ENCODE data around the gene CTNNA1.
"Not testable (repeated sequence)": the region's sequence is repeated elsewhere in the genome, so short reads cannot be mapped to it uniquely, and the experiment has no call there.

The CTNNA1 gene, protein sequence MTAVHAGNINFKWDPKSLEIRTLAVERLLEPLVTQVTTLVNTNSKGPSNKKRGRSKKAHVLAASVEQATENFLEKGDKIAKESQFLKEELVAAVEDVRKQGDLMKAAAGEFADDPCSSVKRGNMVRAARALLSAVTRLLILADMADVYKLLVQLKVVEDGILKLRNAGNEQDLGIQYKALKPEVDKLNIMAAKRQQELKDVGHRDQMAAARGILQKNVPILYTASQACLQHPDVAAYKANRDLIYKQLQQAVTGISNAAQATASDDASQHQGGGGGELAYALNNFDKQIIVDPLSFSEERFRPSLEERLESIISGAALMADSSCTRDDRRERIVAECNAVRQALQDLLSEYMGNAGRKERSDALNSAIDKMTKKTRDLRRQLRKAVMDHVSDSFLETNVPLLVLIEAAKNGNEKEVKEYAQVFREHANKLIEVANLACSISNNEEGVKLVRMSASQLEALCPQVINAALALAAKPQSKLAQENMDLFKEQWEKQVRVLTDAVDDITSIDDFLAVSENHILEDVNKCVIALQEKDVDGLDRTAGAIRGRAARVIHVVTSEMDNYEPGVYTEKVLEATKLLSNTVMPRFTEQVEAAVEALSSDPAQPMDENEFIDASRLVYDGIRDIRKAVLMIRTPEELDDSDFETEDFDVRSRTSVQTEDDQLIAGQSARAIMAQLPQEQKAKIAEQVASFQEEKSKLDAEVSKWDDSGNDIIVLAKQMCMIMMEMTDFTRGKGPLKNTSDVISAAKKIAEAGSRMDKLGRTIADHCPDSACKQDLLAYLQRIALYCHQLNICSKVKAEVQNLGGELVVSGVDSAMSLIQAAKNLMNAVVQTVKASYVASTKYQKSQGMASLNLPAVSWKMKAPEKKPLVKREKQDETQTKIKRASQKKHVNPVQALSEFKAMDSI

DNA sequence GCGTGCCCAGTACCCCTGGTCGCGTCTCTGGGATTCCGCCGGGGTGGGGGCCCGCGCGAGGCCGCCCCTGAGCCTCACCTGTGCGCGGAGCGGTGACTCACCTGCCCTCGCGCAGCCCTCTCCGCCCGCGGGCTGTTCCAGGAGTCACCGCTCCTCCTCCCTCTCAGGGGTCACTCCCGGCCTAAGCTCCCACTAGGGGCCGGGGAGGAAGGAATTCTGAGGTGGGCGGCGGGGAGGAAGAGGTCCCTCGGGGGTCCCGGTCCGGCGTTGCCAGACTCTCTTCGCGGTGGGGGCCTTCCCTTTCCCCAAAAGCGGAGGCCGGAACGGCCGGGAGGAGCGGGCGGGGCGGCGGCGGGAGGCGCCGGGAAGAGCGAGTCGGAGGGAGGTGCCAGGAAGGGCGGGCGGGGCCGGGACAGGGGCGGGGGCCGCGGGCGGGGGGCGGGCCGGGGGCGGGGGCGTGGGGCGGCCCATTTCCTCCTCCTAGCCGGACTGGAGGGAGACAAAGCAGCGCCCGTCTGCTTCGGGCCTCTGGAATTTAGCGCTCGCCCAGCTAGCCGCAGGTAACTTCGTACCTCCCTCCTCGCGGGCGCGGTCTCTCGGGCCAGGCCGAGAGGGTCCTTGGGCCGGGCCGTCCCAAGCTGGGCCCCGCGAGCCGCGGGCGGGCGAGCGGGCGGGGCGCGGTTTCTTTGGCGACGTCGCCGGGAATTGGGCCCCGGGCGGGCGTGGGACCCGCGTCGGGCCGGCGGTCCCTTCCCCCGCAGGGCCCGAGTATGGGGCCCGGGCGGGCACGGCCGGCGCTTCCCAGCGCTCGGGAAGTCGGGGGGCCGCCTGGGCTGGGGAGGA is at the start of gene CTNNA1:
Gene CTNNA1, plus strand, starts transcription at position 475 of the 843 bp plus-strand sequence. CDS start 28,500 bp downstream, outside the sequence.
- DNase-seq: peak; percentile 57 to 58

DNA sequence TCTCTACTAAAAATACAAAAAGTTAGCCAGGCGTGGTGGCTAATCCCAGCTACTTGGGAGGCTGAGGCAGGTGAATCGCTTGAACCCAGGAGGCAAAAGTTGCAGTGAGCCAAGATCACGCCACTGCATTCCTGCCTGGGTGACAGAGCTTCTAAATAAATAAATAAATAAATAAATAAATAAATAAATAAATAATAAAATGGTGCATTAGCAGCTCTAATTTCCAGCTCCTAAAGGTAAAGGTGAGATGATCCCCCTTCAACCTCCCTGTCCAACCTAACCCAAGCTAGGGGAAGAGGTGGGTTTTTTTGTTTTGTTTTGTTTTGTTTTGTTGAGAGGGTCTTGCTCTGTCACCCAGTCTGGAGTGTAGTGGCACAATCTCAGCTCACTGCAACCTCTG is 49.4 kb upstream of the CTNNA1 start:
- DNase-seq: not testable (repeated sequence)

DNA sequence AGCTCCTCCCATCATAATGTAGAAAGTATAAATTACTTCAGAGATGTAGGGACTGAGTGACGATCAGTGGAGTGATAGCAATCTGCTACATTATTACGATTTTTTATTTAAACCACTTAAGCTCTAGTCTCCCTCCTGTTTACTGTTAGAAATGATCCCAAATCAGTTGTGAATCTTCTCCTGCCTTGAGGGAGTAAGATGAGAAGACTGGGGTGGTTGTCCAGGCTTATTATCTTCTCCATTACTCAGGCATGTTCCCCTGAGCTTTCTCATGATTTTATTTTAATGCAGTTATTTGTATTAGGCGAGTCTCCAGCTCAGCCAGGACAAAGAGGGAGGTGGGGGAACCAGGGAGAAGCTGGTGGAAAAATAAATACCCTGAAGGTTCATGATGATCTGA is 48.2 kb upstream of the CTNNA1 start:
- DNase-seq: no peak

DNA sequence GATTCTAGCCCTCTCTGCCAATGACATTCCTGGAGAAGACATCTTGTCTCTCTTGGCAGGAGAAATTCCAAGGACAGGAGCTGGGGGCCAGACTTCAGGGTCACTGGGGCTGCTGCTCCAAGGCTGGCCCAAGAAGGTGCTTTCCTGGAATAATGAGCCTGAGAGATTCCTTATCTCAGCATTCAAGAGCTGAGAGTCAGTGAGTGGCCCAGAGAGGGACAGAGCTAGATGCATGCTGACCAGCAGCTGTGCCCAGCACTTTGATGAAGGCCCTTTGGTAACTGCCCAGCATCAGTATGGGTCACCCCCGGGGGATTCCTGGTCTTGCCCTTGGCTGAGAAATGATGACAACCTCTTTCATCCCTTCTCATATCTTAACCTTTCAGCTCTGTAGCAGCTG is 47.7 kb upstream of the CTNNA1 start:
- DNase-seq: no peak

DNA sequence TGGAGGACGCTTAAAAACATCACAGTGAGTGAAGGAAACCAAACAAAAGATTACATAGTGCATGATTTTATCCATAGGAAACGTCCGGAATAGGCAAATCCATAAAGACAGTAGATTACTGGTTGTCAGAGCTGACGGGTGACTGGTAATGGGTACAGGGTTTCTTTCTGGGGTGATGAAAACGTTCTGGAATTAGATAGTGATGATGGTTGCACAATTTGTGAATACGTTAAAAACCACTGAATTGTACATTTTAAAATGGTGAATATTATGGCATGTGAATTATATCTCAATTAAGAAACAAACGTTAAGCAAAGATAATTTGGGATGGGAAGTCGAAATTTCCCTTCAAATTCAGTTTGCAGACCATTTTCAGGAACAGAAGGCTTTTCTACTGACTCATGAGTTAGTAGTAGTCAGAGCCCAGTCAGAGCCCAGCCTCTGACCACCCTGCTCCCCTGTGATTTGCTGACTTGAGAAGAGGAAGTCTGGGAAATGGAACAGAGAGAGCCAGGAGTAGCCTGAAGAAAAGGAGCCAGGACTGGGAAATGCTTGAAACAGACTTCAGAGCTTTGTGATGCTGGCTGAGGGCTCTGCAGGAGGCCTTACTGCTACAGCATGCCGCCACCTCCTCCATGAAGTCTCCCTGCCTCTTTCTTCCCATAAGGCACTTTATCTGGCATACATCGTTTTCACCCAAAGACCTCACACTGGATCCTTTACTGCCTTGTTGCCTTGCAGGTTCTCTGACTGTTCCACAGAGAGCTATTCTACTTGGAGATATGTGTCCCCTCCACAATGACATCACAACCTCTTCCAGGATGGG is 46.4 kb upstream of the CTNNA1 start:
- no peak for DNase-seq

DNA sequence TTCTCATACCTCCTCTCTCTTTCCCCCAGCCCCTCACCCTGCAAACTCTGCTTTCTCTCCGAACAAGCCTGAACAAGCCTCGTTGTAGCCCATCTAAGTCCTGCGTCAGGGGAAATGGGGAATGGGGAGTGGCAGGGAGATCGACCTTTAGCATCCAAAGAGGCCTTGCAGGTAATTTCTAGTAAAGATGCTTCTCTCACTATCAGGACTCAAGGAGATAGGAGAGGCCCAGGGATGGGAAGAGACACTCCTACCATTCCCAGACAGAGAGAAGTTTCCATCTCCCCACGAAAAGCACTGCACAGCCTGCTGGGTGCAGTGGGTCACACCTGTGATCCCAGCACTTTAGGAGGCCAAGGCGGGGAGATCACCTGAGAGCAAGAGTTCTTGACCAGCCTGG is 44.4 kb upstream of the CTNNA1 start:
- DNase-seq: no peak

DNA sequence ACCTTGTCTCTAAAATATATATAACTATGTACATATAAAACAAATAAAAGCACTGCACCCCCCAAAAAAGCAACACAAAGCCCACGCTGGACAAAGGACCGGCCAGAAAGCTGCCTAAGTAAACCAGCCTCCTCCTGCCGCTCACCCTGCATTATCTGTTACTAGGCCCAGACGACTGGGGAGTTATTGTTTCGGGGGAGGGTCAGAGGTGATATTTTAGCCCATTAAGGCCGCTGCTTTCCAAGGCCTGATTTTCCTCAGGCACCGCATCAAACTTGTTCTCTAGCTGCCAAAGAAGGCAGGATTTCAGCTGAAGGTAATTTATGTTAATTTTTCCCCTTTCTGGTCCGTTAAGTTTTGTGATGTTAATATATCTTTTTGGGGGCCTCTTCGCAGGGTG is 44.0 kb upstream of the CTNNA1 start:
- DNase-seq: no peak

DNA sequence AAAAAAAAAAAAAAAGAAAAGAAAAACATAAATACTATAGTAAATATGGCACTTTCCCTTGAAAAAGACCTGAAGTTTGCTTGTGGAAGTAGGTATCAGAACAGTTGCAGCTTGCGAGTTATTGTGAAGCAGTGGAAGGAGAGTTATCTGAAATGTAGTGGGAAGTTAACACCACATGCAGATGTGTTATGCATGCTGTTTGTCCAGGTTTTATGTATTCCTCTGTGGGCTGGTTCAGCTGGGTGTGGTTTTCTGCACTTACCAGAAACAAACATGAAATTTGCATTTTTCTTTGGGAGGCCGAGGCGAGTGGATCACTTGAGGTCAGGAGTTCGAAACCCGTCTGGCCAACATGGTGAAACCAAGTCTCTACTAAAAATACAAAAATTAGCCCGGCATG is 42.1 kb upstream of the CTNNA1 start:
- DNase-seq: no peak

DNA sequence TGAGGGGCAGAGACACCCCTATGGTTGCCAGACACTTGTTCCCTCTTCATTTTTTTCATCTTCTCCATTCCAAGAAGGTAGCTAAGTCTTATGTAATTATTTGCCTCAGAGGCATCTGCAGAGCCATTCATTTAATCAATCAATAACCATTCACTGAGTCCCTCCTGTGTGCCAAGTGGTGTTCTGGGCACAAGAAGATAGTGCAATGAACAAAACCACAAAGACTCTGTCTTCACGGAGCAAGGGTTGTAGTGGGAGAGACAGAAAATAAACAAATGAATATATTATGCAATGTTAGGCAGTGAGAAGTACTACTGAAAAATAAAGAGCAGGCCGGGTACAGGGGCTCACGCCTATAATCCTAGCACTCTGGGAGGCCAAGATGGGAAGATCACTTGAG is 41.4 kb upstream of the CTNNA1 start:
- DNase-seq: no peak

DNA sequence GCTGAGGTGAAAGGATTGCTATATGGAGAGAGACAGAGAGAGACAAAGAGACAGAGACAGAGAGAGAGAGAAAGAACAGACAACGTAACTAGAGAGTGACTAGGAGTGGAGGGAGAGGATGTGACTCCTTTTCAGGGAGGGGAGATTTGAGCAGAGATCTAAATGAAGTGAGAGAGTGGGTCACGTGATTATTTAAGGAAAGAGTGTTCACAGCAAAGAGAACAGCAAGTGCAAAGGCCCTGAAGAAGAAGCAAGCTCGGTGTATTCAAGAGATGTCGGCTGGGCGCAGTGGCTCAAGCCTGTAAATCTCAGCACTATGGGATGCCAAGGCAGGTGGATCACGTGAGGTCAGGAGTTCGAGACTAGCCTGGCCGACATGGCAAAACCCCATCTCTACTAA is 40.9 kb upstream of the CTNNA1 start:
- no peak for DNase-seq

DNA sequence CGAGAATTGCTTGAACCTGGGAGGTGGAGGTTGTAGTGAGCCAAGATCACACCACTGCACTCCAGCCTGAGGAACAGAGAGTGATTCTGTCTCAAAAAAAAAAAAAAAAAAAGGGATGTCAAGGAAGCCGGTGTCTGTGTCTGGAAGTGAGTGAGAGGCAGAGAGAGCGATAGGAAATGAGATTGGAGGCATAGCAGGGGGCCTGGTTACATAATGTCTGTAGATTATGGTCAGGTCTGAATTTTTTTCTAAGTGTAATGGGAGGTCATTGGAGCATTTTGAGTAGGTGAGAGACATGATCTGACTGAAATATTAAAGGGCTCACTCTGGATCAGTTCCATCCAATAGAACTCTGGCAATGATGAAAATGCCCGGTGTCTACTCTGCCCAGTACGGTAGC is 40.4 kb upstream of the CTNNA1 start:
- DNase-seq: no peak

DNA sequence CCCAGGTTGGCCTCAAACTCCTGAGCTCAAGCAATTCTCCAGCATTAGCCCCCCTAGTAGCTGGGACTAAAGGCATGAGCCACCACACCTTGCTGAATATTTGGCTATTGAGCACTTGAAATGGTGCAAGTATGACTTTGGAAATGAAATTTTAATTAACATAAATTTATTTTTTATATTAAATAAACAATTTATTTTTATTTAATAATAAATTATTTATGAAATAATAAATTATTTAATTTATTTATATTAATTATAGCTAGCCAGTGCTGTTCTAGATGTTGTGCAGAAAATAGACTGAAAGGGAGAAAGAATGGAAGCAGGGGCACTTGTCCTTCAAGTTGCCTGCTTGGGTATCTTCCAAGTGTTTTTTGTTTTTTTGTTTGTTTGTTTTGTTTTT is 40.0 kb upstream of the CTNNA1 start:
- DNase-seq: no peak

DNA sequence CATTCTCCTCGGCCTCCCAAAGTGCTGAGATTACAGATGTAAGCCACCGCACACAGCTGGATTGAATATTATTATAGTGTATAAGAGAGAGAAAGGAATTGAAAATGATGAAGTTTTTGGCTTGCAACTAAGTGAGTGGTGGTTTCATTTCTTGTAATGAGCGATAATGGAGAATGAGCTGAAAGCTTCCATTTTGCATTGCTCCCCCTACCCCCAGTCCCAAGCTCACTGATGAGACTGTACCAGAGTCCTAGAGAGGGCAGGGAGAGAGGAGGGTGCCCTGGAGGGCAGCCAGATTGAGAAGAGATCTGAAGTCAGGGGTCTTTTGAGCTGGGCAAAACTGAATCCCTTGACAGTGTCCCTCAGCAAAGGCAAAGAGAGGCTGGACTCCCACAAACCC is 38.5 kb upstream of the CTNNA1 start:
- no peak for DNase-seq

DNA sequence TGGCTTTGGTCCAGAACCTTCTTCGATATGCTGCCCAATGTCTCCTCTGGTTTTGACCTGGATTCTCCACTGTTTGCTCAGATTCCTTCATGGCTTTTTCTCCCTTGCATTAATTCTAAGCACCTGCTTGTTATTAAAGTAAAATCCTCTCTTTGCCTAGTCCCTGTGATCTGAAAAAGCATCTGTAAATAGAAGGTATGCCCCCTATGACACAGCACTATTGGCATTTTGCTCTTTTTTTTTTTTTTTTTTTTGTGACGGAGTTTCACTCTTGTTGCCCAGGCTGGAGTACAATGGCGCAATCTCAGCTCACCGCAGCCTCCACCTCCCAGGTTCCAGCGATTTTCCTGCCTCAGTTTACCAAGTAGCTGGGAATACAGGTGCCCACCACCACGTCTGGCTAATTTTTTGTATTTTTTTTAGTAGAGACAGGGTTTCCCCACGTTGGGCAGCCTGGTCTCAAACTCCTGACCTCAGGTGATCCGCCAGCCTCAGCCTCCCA is 37.2 kb upstream of the CTNNA1 start:
- not testable (repeated sequence) for DNase-seq

DNA sequence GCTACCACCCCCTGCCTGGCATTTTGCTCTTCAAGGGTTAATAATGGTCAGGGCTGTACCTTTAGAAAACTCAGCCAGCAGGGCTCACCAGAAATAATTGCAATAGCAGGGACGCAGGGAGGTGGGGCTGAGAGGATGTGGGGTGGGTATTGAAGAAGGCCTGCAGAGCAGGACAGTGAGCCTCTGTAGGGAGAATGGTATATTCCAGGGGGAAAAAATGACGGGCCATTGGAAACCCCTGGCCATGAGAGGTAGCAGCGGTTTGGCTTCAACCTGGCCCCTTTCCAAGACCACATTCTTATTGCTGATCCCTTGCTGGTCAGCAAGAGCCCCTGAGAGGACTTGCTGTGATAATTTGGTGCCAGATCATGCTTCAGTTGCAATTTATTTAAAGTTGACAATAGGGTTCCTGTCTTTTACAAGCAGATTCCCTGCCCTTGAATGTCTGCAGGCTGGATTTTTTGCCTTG is 36.7 kb upstream of the CTNNA1 start:
- no peak for DNase-seq

DNA sequence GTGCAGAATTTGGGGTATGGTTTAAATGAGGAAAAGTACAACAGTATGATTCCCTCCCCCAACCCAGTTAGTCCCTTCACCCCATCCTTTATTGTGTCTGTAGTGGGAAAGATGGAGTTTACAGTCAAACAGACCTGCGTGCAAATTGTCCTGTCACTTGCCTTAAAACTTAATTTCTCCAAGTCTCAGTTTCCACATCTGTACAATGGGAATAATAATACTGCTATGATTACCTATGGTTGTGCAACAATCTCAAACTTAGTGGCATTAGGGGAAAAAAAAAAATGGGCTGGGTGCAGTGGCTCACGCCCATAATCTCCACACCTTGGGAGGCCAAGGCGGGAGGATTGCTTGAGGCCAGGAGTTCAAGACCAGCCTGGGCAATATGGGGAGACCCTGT is 35.8 kb upstream of the CTNNA1 start:
- DNase-seq: no peak

DNA sequence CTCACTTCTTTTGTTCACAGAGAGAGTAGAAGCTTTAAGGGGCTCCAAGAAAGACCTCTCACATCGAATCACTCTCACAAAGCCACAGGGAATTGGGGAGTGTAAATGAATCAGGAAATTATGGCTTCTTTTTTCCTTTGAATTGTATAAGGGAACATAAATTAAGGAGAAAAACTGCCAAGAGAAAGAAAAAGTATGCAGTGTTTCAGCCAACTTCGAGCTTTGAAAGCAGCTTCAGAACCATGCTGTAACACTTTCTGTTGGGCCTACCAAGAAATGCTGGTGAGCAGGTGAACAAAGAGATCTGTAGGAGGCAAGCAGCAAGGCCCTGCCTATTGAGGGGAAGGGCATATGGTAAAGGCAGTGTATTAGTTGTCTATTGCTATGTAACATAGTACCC is 33.4 kb upstream of the CTNNA1 start:
- no peak for DNase-seq

DNA sequence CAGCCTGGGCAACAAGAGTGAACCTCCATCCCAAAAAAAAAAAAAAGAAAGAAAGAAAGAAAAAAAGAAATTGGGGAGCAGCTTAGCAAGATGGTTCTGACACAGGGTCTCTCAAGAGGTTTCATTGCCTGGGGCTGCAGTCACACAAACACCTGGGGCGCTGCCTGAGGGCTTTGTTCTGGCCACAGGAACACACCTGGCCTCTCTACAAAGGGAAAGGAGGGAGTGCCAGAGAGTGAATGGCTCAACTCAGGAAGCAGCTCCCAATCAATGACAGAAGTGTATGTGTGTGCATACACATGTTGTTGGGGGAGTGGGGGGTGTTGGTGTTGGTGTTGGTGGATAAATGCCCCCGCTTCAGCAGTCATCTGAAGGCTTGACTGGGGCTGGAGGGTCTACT is 32.4 kb upstream of the CTNNA1 start:
- DNase-seq: no peak

DNA sequence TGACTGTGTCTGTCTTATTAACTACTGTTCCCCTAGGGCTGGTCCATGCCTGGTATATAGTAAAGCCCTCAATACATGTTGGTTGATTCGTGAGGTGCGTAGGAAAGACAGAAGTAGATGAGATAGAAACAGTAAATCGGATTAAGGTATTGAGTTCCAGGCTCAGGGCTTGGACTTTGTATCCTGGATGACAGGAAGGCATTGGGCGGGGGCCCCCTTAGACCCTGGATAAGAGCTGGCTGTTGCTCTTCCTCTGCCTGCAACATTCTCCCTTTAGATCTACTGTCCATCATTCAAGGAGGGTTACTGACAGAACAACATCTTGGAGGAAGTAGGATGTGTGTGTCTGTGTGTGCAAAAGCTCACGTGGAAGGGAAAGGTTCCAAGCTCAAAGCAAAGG is 31.2 kb upstream of the CTNNA1 start:
- no peak for DNase-seq

DNA sequence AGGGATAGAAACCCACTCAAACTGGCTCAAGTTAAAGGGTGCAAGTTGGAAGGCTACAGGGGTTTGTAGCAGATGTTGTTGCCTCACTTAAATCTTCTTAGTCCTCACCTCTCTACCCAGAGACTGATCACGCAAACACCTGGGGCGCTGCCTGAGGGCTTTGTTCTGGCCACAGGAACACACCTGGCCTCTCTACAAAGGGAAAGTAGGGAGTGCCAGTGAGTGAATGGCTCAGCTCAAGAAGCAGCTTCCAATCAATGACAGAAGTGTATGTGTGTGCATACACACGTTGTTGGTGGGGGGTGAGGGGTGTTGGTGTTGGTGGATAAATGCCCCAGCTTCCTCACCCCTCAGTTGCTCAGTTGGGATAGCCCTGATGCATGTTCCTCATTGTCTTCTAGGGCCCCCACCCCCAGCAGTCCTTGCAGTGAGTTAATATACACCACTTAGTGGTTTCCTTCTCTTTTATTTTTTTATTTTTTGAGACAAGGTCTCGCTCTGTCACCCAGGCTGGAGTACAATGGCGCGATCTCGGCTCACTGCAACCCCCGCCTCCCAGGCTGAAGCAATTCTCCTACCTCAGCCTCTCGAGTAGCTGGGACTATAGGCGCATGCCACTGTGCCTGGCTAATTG is 30.6 kb upstream of the CTNNA1 start:
- DNase-seq: no peak

DNA sequence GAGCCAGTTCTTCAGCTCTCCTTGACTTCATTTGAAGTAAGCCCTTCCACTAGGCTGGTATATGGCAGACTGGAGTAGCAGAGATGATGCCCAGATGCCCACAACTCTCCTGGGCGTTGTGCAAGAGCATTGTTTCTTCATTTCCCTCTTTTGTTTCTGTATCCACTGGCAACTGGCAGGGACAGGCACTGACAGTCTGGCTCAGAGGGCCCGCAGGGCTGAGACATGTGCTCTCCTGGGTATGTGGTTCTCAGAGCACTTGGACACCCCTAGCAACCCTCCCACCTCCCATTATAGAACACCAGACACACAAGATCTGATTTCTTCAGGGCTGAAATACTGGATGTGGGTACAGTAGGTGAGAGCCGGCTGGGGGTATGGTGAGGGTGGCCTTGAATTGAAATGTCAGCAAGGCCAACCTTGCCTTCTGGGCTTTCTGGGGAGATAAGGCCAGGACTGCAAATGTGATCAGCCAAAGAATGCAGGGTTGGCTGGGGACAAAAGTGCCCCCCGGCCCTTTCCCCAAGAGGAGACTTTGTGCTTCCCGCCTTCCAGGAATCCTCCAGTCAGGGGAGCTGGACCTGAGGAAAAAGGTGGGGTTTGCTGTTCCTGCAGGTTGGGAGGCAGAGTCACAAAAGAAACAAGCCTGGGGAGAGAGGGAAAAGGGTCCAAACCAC is 28.6 kb upstream of the CTNNA1 start:
- DNase-seq: no peak
